Raji (cell line): ENCODE measurements around the gene ATXN10.

Experiments used
- POLR2A ChIP-seq: IDR thresholded peaks from 2 replicates; pipeline ENCODE4 v1.6.1; 2011; ENCODE audit warnings: low read depth, low read length, control low read depth; ENCODE audit not compliant: insufficient read depth

The ATXN10 gene

DNA sequence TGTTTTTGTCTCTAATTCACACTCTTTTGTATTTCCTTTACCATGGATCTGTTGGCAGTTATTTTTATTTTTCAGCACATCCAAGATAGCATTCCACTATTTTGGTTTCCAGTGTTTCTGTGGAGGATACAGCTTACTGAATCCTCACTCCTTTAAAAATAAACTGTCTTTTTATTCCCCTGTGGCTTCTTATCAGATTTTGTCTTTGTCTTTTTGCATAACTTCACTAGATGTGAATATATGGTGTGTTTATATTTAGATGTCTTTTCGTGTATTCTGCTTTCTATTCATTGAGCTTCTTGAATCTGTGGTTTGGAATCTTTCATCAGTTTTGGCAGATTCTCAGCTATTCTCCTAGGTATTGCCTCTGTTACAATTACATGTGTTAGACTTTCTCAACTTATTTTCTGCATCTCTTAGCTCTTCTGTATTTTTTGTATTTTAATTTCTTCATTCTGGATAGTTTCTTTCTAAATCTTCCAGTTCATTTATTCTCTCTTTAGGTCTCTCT is 7.4 kb upstream of the ATXN10 start:
- no peak for TF ChIP-seq POLR2A

- no peak for TF ChIP-seq POLR2A
Measured at GRCh38 chr22:45667486-45667885, 4.1 kb upstream of the ATXN10 start.

GRCh38 chr22:45670981-45671782 is 452 bp upstream of the ATXN10 start:
- TF ChIP-seq POLR2A, result no peak

- 0 out of 2 replicates have a peak, but pooled peaks have one; percentile 15 for TF ChIP-seq POLR2A
Measured at GRCh38 chr22:45672564-45673481, 1.2 kb downstream of the ATXN10 start.

GRCh38 chr22:45673482-45674175 is 2.0 kb downstream of the ATXN10 start:
- no peak for TF ChIP-seq POLR2A

GRCh38 chr22:45676024-45676423 is 4.4 kb downstream of the ATXN10 start:
- no peak for TF ChIP-seq POLR2A

DNA sequence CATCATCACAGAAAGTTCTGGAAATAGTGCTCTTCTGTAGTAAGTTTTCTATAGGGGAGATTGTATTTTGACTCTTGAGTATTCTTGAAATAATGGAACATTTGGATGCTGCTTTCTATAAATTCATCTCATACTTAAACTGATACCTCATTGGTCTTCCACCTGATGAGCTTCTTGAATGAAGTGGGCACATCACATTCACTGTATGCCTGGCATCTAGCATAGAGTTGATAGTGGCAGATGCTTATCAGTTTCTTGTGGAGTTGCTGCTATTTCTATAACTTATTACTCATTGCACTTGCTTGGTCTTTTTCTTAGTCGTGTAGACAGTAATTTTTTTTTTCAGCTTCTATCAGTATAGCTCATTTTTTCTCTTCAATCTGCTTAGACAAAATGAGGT is 5.4 kb downstream of the ATXN10 start:
- no peak for TF ChIP-seq POLR2A

- no peak for TF ChIP-seq POLR2A
Measured at GRCh38 chr22:45678961-45679912, 7.6 kb downstream of the ATXN10 start.

DNA sequence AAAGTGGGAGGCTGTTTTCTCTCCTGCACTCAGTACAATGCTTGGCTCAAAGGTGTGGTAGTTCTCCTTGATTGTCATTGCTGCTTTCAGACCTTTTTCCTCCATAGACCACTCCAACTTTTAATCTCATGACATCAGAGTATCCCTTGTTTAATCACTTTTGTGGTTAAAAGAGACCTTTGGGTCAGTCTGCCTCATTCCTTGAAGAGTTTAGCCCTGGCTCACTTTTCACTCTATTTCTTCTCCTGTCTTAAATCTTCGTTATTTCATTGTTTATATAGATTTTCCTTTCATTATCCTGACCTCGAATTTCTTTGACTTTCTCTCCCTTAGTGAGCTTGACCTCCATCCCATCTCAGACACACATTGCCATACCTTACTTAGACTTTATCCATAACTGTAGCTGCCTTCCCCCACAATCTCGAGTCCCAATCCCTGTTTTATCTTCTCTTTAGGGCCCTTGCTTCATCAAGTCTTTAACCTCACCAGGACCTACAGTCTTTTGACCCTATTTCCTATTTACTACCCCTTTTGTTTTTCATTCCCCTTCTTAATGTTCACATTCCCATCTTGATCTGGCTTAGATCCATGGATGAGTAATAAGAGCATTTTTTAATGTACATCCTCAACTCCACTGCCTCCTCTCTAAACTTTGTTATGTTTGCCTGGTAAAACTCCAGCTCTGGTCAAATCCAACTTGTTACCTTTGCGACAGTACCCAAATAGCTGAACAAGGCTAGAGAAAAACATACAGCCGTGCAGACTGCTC is 9.5 kb downstream of the ATXN10 start:
- TF ChIP-seq POLR2A, result no peak

- TF ChIP-seq POLR2A, result no peak
Measured at GRCh38 chr22:45682064-45682463, 10.4 kb downstream of the ATXN10 start.

DNA sequence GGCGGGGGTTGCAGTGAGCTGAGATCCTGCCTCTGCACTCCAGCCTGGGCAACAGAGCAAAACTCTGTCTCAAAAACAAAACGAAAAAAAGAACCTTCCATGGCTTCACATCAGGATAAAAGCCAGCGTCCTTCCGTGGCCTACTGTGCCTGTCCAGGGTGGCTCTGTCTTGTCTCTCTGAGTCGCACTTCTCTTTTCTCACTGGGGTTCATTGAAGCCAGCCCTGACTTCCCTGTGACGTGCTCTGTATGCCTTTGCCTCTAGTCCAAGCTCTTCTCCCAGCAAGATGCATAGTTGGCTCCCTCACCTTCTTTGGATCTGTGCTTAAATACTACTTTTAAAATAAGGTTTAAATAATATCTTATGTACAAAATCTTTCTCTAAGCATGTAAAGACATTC is 11.6 kb downstream of the ATXN10 start:
- no peak for TF ChIP-seq POLR2A

DNA sequence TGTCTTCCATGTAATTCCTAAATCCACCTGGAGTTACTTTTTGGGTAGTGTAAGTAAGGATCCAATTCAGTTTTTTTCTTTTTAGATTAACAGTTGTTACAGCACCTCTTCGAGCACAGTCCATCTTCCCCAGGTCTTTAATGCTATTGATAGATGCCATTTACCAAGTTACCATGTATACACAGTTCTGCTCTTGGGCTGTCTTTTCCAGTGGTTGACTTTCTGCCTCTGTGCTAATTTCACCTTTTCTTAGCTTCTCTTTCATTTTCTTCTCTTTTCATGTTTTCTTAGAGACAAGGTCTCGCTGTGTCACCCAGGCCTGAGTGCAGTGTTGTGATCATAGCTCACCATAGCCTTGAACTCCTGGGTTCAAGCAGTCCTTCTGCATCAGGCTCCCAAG is 12.0 kb downstream of the ATXN10 start:
- no peak for TF ChIP-seq POLR2A

- TF ChIP-seq POLR2A, result no peak
Measured at GRCh38 chr22:45684169-45684568, 12.5 kb downstream of the ATXN10 start.

DNA sequence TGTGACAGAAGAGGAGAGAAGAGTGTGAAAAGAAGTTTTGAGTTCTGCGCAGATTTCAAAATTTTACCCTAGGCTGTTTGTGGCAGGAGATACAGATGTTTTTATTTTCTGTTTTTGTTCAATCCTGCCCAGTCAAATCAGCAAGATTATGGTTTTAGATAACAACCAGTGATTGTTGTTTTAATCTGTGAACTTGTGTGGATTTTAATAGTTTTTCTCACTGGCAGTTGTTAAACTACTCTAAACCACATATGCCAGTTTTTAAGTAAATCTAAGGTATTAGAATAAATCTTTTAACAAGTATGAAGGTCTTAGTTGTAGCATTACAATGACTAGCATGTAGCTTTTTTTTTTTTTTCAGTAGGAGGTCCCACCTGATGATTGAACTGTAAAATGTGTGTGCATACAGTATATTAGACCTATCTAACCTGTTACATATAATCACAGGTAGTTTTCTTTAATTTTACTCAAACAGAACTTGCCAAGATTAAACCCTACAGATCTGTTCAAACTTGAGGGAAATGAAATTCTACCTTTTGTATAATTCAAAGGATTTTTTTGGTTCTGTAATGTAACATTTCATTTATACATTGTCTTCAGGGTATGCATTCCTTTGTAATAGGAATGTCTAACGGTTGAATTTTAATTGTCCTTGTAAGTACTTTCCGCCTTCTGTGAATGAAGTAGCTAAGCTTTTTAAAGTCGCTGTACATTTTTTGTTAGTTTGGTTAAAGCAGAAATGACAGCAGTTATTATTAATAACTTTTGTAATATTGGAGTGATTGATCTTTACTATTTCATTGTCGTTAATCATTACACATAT is 13.3 kb downstream of the ATXN10 start:
- no peak for TF ChIP-seq POLR2A
